PC-9 (cell line): ENCODE data around the gene PNMA8C.

Experiments
- CTCF ChIP-seq: fragments of 200-600 bp; sonication (generic); conservative IDR thresholded peaks from 2 replicates; pipeline ENCODE4 v1.6.1; 2017; ENCODE audit warnings: mixed run types, antibody characterized with exemption, mild to moderate bottlenecking, moderate library complexity
- EZH2 ChIP-seq: fragments of 200-600 bp; sonication (generic); IDR thresholded peaks from 2 replicates; pipeline ENCODE4 v1.8.0; 2017; ENCODE audit warnings: antibody characterized with exemption, low read depth

GRCh38 chr19:46435009-46435408 lies 6.3 kb upstream of the PNMA8C start:
- TF ChIP-seq CTCF (no peak), EZH2 (no peak)
